NCI-H226 (cell line): ENCODE data around the gene VWC2.
"Not testable (repeated sequence)": the region's sequence is repeated elsewhere in the genome, so short reads cannot be mapped to it uniquely, and the experiment has no call there.

Source experiments
- DNase-seq: peaks from one replicate; pipeline ENCODE4 v3.0.0-alpha.2; 2015

The VWC2 gene

DNA sequence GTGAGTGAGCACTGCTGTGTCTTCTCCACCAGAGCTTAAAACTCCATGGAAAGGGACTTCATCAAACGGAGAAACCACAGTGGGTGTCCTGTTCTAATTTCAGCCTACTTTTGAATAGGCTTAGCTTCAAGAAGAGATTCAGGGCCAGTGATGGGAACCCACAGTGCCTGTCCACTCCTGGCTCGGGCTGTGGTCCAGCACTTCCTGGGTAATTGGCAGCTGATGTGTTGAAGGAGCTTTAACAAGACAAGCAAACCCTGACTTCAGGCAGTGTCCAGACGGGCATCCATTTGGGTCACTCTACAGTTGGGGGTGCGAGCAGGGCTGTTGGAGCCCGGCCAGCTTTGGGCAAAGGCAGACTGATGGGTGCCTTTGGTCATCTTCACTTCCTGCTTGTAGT is 14.5 kb downstream of the VWC2 start:
- DNase-seq: no peak

DNA sequence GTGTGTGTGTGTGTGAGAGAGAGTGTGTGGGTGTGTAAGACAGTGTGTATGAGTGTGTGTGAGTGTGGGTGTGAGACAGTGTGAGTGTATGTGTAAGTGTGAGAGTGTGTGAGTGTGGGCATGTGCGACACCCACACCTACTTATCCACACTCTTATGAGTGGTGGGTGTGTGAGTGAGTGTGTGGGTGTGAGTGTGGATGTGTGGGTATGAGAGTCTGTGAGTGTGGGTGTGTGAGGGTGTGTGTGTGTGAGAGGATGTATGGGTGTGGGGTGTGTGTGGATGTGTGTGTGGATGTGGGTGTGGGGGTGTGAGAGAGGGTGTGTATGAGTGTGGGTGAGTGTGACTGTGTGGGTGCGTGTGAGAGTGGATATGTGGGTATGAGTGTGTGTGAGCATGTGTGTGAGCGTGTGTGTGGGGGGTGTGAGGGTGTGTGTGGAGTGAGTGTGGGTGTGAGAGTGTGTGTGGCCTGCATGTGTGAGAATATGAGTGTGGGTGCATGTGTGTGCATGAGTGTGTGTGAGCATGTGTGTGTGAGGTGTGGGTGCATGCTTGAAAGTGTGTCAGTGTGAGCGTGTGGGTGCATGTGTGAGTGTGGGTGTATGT is 15.1 kb downstream of the VWC2 start:
- DNase-seq: no peak

- DNase-seq: no peak
Observed at GRCh38 chr7:49789736-49790135, 16.3 kb downstream of the VWC2 start.

- no peak for DNase-seq
Observed at GRCh38 chr7:49790209-49790608, 16.8 kb downstream of the VWC2 start.

DNA sequence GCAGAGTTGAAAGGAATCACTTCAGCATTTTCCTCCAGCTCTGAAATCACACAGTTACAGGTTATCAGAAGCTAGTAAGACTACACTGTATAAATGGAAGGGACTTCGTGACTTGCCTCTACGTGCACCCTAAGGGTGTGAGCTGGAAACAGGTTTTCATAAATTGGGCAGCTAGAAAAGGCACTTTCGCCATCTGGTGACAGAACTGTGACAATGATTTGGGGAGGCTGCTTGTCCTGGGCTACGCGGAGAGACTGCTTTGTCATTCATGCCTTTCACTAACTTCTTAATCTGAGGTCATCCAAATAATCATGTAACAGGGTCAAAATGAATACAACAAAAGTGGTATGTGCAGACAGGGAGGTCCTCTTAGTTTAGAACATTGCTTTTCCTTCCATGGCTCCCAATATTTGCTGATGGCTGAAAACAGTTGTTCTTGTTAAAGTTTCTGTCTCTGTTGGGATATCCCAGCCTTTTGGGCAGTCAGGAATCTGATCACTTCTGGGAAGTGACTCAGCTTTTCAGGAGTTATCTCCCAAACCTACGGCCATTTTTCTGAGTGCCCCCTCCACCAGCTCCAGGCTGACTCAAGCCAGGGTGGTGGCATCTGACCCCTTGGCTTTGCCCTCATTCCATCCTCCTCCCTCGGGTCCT is 17.8 kb downstream of the VWC2 start:
- no peak for DNase-seq

DNA sequence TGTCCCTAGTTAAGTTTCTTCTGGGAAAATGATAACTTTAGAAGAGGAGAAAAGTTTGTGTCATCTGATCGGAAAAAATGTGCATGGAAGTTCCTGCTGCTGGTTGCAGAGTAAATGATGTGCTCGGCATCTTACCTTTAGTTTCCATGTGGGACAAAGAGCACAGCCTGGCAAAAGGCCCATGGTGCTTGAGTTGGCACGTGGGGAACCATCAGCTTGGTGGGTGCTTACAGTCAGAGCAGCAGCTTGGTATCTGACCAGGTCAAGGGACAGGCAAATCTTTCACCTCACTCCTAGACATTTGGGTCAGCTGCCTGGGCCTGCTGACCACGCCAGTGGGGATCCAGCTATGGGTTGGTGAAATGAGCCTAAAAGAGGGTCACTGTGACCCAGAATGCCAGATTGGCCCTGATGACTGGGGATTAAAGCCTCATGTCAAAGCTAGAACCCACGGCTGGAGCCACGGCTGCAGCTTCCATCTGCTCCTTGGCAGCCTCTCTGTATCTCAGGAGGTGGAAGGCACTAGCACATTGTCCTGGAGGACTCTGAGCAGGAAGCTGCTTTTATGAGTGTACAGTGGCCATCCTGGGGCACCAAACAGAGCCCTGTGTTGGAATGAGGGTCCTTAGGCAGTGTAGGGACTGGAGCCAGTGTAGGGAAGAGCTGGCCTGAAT is 24.7 kb downstream of the VWC2 start:
- DNase-seq: no peak

DNA sequence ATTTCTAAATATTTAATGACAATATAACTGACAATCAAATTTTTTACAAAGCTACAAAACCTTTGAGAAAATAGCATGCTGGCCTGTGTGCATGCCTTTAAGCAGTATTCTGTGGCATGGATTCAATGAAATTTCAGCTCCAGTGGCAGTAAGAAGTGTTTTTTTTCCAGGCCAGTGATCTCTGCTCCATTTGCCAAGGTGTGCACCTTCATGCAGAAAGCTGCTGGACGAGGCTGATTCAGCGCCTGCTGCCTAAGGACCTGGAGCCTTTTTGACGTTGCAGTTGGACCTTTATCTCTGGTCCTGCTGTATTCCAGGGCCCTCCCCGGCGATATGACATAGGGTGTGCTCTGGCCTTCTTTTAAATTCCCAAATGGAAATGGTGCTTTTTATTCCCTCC is 26.6 kb downstream of the VWC2 start:
- no peak for DNase-seq

- DNase-seq: no peak
Observed at GRCh38 chr7:49802600-49802999, 29.2 kb downstream of the VWC2 start.

GRCh38 chr7:49803812-49804211 is 30.4 kb downstream of the VWC2 start:
- DNase-seq: no peak

DNA sequence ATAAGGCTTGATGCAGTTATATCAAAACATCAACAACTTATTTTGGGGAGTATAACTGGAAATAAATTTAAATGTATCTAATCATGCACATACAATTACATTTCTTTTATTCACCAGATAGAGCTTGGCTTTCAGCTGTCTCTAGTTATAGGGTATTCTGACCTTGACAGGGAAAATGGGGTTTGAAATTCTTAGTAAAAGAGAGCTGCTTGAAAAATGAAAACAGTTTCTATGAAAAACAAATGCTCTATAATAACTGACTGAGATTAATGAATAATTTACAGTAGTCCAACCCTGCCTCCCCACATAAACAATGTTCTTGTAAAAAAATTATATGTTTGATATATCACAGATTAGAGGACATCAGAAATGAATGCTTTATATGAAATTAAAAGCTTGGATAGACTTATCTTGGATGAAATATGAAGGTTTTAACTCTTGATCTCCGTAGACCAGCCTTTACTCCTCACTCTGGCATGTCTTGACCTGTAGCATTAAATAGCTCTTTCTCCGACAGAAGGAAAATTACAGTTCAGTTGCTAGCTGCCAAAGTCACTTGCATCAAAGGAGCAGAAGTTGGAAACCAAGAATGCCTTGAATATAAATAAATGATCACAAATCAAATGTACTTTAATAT is 32.1 kb downstream of the VWC2 start:
- DNase-seq: no peak

DNA sequence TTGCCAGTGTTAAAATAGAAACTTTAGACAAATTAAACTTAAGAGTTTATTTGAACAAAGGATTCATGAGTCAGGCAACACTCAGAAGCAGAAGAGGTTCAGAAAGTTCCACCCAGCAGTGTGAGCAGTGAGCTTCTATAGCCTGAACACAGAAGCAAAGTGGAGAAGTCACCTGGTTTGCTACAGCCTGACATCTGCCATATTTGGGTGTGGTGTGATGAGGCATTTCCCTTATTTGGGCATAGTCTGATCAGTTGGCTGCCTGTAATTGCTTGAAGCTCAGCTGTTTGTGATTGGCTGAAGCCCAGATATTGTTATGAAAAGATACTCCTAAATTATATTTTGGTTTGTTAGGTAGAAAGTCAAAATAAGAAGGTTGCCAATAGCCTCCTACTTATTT is 39.1 kb downstream of the VWC2 start:
- no peak for DNase-seq

DNA sequence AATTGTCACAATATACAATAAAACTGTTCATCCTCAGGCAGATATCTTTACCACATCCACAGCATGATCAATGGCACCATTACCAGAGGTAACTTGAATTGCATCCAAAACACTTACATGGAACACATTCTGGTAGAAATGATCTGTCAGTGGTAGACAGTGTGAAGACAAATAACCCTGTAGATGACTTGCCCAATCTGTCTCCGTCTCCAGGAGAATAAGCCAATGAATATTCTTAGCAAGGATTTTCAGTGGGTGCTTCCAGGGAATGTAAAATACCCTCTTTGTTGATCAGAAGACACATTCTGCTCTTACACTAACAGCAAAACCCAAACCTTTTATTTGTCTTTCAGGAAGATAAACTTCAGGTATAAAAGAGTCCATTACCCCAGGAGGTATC is 43.8 kb downstream of the VWC2 start:
- no peak for DNase-seq

DNA sequence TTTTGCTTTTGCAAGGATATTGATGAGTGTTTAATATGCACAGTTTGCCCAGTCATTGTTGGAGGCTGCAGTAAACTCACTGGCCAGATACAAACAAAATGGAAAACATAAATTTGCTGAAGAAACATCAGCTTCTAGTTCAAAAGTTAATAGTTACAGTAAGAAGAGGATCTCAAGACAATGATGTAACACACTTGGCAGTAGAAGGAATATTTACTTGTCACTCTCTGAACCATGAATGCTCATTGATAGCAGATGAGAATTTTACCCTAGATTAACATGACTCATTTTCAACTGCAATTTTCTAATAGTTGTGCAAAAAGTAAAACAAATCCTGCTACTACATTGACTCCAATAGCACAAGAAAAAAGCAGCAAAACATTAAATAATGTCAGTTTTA is 47.7 kb downstream of the VWC2 start:
- DNase-seq: no peak

GRCh38 chr7:49822856-49823255 is 49.4 kb downstream of the VWC2 start:
- DNase-seq: no peak

DNA sequence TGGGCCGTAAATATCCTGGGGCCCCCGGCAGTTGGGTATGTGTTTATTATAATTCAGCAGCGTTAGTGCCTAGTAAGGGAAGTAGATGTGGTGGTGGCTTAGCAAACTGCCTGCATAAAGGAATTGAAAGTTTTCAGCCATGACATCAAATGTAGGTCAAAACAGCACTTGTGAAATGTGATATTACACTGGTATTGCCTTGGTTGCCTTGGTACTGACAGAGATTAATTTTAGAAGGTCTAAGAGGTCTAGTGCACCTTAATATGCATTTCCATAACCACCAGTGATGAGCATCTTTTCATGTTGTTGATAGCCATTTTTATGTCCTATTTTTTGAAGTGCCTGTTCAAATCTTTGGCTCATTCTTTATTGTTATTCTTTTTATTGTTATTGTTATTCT is 50.1 kb downstream of the VWC2 start:
- DNase-seq: no peak

GRCh38 chr7:49839863-49840645 is 66.6 kb downstream of the VWC2 start:
- no peak for DNase-seq

DNA sequence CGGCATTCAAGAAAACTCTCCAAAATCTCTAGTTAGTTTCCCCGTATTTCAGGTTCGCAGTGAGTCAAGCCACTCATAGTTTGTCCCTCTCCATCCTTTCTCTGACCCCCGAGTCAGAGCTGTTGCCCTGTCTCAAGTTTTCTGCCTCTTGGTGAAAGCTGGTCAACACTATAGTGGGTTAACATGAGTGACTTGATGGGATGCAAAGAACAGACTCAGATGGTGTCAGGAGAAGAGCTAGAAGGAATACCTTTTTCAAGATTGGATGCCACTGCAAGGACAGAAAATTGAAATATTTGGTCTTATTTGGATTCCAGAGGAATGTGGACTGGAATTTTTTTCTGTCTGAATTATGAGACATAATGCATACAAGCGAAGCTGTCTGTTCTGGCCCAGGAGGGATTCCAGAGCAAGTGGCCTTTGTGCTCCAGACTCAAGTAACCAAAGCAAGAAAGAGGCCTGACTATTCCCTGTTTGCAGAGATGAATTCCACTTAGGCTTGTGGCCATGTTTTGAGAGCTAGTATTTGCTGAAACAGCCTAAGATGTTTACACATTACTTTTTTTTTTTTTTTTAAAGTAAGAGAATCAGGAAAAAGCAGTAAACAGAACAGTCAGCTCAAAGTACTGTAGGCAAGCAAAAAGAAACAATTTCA is 67.4 kb downstream of the VWC2 start:
- DNase-seq: no peak

DNA sequence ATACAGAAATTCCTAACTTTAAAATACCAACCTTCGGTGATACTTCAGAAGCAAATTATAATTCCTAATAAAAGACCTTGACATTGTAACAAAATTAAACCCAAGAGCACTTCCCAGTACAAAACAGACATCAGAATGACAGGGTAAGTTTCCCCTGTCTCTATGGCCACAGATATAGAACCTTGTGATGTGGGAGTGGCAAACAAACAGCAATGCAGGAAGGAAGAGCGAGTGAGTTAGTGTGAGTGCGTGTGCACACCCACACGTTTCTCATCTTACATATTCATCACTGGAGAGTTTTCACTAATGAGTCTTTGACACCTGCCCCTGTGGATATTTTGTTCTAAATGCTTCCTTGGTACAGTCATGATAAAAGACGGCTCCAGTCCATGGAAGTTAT is 72.2 kb downstream of the VWC2 start:
- no peak for DNase-seq

- no peak for DNase-seq
Observed at GRCh38 chr7:49848211-49848841, 74.9 kb downstream of the VWC2 start.

GRCh38 chr7:49850921-49851613 is 77.6 kb downstream of the VWC2 start:
- no peak for DNase-seq

GRCh38 chr7:49851614-49851934 is 78.1 kb downstream of the VWC2 start:
- not testable (repeated sequence) for DNase-seq
